Activated CD8-positive, alpha-beta memory T cell treated with anti-CD3 and anti-CD28 coated beads, Interleukin-2, amount 50 U/mL, for 24 hours (primary cell): ENCODE measurements around the gene SLC35G1.

Source experiments
- DNase-seq: peaks from one replicate; pipeline ENCODE4 v3.0.0-alpha.2; 2020; ENCODE audit errors: extremely low read depth

SLC35G1 gene

GRCh38 chr10:93951905-93952304, 58.1 kb downstream of the SLC35G1 start:
- DNase-seq, result no peak
